ENCODE measurements around the gene MISP.
"Not testable (repeated sequence)": the region's sequence is repeated elsewhere in the genome, so short reads cannot be mapped to it uniquely, and the experiment has no call there.

The MISP gene

DNA sequence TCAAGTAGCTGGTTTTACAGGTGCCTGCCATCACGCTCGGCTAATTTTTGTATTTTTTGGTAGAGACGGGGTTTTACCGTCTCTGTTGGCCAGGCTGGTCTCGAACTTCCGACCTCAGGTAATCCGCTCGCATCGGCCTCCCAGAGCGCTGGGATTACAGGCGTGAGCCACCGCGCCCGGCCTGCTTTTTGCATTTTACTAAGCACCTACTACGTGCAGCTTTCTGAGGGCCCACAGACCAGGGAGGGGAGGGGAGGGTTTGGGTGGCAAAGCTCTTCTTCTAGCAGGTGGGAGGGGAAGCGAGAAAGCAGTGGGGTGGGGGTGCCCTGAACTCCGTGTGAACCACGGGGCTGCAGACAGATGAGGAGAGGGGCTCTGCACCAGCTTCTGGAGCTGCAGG lies 27.2 kb upstream of the MISP start:
- no peak for DNase-seq (ENCODE audit: low spot score)

DNA sequence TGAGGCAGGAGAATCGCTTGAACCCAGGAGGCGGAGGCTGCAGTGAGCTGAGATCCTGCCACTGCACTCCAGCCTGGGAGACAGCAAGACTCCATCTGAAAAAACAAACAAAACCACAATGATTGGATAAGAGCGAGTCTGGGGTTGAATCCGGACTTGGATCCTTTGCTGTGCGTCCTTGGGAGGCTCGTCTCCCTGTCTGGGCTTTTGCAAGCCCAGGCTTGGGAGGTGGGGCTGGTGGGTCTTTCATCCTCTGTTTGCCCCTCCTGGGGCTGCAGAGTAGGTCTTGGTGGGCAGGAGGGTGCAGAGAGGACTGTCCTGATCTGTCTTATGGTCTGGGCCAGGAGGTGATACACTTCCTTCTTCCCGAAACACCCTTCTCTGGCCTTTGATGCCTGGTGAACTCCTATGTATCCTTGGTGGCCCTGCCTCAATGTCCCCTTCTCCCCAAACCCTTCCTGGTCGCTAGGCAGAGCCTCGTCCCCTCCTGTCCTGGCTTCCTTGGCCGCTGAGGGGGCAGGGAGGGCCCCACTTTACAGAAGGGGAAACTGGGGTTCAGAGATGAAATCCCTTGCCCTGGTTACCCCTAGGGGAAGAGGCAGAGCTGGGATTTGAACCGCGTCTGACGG lies 25.3 kb upstream of the MISP start:
- DNase-seq (ENCODE audit: low spot score): no peak

DNA sequence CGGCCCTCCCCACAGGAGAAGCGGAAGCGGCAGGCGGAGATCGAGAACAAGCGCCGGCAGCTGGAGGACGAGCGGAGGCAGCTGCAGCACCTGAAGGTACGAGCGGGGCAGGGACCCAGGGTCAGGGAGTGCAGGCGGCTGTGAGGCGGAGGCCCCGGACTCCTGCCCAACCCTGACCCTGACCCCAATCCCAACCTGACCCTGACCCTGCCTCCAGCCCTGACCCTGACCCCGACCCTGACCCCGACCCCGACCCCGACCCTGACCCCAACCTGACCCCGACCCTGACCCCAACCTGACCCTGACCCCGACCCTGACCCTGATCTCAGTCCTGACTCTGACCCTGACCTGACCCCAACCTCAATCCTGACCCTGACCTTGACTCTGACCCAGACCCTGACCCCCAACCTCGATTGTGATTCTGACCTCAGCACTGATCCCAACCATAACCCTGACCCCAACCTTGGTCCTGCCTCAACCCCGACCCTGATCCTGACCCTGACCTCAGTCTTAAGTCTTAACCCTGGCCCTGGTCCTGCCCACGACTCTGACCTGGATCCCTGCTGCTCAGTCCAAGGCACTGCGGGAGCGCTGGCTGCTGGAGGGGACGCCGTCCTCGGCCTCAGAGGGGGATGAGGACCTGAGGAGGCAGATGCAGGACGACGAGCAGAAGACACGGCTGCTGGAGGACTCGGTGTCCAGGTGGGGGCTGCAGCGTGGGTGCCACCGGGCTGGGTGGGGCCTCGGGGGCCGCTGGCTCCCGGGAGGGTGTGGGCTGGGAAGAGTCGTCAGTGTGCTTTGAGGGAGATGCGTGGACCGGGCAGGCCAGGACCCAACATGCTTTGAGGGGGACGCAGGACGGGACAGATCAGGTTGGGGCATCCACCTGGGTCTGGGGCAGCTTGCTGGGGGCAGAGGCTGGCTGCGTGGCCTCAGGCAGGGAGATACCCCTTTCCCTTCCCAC lies 23.6 kb upstream of the MISP start:
- no peak for DNase-seq (ENCODE audit: low spot score)

DNA sequence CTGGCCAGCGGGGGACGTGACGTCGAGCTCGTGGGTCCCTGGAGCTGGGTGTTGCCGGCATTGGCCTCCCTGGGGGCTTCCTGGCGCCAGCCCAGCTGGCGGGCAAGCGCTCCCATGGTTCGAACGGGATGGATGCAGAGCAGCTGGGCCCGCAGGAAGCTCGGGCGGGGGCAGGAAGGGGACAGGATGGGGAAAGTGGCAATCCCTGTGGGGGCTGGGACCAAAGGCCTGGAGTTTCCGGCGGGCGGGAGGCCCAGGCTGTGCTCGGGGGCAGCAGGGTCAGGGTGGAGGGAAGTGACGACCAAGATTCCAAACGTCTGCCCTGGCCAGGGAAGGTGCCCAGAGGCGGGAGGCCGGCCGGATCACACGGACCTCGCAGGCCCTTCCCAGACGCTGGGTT lies 22.9 kb upstream of the MISP start:
- DNase-seq (ENCODE audit: low spot score): no peak

DNA sequence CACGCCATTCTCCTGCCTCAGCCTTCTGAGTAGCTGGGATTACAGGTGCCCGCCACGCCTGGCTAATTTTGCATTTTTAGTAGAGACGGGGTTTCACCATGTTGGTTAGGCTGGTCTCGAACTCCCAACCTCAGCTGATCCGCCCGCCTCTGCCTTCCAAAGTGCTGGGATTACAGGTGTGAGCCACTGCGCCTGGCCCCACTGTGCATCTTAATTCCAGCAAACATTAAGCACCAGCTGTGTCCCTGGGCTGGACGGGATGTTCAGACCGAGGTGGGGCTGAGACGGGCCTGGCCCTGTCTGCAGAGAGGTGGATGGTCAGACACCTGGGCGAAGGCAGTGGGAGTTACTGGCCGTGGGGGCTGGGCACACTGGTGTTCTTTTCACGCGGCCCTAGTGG lies 21.3 kb upstream of the MISP start:
- DNase-seq (ENCODE audit: low spot score): not testable (repeated sequence)

DNA sequence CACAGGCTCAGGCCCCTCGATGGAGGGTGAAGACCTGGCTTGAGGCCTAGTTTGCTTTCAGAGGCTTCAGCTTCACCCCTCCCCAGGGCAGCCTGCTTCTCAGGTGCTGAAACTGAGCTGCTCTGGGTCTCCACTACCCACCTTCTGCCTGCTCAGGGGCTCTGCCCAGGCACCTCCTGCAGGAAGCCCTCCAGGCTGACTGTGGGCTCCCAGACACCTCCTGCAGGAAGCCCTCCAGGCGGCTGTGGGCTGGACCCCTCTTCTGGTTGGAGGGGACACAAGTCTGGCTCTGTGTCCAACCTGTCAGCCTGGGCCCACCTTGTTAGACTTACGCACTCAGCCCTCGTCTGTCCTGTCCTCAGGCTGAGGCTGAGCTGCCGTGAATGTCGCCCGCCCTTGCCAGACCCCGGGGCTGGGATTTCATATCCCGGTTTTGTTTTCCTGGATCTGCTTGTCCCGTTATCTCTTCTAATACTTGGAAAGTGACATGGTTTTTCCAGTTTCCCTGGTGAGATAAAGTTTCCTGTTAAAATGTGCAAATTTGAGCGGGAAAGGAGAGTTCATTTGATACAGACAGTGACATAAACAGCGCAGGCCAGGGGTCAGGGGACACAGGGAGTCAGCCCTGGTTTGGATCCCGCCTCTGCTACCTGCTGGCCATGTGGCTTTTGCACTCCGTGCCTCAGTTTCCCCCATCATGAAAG lies 20.8 kb upstream of the MISP start:
- no peak for DNase-seq (ENCODE audit: low spot score)

DNA sequence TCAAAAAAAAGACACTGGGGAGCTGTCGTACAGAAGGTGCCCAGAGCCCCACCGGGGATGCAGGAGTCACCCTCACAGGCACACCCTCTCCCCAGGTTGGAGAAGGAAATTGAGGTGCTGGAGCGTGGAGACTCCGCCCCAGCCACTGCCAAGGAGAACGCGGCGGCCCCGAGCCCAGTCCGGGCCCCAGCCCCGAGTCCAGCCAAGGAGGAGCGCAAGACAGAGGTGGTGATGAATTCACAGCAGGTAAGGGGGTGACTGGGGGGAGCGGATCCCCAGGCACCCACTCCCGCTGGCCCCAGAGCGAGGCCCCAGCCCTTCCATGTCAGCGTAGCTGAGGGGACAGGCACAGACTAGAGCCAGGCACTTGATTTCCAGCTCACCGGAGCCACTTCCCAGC lies 19.9 kb upstream of the MISP start:
- no peak for DNase-seq (ENCODE audit: low spot score)

DNA sequence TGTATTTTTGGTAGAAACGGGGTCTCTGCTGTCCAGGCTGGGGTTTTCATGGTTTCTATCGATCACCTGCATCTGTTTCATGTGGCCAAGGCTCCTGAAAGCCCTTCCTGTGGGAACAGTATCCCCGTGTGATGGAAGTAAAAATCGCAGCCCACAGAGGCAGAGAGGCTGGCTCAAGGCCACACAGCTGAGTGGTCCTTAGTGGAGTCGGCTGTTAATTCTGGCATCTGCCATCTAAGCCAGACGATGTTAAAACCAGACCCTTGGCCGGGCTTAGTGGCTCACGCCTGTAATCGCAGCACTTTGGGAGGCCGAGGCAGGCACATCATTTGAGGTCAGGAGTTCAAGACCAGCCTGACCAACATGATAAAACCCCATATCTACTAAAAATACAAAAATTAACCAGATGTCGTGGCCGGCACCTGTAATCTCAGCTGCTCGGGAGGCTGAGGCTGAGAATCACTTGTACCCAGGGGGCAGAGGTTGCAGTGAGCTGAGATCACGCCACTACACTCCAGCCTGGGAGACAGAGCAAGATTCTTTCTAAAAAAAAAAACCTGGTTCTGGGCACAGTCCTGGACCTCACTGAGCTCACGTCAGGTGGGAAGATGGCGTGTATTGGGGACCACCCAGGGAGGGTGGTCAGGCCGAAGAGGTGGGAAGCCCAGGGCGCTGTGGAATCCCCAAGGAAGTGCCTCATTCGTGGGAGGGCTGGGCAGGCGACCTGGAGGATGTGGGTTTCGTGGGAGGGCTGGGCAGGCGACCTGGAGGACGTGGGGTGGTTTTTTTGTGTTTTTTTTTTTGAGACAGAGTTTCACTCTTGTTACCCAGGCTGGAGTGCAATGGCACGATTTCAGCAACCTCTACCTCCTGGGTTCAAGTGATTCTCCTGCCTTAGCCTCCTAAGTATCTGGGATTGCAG lies 18.5 kb upstream of the MISP start:
- no peak for DNase-seq (ENCODE audit: low spot score)

DNA sequence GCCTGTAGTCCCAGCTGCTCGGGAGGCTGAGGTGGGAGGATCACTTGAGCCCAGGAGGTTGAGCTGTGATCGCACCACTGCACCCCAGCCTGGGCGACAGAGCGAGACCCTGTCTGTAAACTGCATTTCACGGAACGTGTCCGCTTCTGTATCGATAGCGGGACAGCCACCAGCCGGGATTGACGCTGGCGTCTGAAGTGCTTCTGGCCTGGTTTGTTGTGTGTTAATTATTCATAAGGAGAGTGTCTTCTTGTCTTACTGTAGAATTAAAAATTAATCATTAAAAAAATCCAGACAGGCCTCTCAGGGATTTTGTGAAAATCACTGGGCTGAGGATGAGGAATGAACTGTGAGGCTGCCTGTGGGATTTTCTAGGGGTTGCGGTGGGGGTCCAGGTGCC lies 16.2 kb upstream of the MISP start:
- DNase-seq (ENCODE audit: low spot score): no peak

DNA sequence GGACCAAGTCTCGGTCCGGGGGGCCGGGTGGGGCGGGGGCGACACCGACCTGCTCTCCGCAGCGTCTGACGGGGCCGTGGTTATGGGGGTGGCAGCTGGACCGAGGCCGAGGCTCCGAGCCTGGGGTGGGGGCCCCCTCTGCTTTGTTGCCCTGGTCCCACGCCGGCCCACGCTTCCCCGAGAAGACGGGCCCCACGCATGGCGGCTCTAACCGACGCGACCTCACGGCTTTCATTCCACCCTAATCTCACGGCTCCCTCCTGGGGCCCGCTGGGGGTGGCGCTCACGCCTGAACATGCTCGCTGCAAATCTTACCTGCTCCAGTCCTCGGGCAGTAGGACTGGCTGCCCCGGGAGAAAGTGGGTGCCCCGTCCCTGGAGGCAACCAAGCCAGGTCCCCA lies 14.8 kb upstream of the MISP start:
- no peak for DNase-seq (ENCODE audit: low spot score)

DNA sequence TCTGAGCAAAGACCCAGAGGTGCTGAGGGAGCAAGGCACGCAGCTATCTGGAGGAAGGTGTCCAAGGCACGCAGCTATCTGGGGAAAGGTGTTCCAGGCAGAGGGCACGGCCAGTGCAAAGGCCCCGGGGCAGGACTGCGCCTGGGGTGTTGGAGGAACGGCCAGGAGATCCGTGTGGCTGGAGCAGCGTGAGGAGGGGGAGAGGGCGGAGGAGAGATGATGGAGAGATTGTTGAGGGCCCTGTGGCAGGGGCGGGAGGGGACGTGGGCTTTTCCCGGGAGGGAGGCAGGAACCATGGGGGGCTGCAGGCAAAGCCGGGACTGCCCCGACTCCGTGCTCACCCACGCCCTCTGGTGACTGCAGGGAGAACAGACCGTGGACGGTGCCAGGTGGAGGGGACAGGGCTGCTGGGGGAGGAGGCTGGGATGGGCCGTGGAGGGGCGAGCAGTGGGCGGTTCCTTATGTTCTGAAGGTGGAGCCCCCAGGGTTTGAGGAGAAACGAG lies 13.3 kb upstream of the MISP start:
- peak; percentile 38 for DNase-seq (ENCODE audit: low spot score)

DNA sequence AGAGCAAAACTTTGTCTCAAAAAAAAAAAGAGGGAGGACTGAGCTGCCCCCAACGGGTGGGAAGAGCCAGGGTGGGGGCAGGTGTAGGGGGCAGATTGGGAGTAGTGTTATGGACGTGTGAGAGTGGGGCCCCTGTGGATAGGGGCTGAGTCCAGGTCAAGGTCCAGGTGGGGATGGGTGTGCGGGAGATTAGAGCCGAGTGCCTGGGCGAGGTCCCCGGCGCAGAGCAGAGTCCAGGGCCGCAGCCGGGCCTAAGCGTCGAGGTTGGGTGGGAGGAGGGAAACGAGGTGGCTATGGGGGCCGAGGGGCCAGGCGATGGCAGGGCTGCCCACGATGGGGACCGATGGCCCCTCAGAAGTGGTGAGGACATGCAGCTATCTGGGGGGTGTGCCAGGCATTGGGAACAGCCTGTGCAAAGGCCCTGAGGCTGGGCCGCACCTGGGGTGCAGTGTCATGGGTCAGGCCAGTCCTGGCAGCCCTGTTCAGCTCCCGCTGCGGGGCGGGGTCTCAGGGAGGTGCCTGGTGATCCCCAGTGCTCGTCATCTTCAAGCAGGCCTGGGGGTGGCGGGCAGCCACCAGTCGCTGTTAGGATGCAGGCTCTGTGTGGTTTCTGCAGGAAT lies 12.3 kb upstream of the MISP start:
- no peak for DNase-seq (ENCODE audit: low spot score)

DNA sequence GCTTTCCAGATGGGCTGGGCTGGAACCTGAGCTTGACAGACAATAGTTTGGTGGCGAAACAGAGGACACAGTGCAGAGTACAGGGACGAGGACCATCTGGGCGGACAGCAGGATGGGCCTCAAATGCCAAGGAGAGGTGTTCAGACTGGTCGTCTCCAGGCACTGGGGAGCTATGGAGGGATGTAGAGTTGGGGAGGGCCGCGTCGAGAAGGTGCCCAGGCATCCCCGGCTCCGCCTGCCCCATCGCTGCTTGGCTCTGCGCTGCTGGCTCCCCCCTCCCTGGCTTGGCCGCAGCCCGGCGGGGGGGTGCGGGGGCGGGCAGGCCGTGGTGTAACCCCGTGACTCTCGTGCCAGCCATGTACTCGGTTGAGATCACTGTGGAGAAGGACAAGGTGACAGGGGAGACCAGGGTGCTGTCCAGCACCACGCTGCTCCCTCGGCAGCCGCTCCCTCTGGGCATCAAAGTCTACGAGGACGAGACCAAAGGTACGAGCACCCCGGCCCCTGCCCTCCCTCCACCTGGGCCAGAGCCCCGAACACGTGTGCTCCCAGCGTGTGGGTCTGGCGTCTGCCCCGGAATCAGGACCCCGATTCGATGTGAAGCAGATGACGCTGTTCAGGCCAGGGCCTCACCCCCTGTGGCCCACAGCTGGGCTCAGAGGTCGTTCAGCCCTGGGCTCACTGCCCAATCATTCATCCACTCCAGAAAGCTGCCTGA lies 10.8 kb upstream of the MISP start:
- DNase-seq (ENCODE audit: low spot score): no peak

DNA sequence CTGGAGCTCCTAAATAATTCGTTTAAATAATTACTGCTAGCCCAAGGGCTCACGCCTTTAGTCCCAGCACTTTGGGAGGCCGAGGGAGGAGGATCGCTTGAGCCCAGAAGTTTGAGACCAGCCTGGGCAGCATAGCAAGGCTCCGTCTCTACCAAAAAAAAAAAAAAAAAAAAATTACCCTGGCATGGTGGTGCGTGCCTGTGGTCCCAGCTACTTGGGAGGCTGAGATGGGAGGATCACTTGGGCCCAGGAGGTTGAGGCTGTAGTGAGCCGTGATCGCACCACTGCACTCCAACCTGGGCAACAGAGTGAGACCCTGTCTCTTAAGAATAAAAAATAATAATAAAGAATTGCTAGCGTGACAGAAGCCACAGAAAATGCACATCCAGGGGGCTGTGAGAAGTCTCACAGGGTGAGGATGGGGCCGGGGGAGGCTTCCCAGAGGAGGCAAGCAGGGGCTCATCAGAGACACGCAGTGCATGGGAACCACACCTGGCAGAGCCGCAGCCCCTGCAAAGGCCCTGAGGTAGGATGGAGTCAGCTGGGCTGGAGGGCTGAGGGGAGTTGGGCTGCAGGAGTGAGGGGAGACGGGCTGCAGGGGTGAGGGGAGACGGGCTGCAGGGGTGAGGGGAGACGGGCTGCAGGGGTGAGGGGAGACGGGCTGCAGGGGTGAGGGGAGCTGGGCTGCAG lies 10.0 kb upstream of the MISP start:
- not testable (repeated sequence) for DNase-seq (ENCODE audit: low spot score)

DNA sequence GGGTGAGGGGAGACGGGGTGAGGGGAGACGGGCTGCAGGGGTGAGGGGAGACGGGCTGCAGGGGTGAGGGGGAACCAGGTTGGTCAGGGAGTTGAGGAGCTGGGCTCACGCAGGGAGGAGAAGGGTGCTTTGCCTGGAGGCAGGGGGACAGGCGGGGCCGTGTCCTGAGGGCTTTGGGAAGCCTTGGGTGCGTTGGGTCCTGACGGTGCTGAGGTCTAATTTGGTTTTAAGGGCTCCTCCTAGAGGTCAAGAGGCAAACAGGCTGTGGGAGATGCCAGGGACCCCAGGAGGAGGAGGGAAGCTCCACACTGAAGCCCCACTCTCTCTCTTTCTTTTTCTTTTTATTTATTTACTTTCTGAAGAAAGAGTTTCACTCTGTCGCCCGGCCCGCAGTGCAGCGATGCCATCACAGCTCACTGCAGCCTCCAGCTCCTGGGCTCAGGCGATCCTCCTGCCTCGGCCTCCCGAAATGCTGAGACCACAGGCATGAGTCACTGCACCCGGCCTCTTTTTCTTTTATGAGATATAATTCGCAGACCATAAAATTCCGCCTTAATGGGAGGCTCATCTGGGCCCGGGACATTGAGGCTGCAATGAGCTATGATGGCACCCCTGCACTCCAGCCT lies 9.3 kb upstream of the MISP start:
- no peak for DNase-seq (ENCODE audit: low spot score)

DNA sequence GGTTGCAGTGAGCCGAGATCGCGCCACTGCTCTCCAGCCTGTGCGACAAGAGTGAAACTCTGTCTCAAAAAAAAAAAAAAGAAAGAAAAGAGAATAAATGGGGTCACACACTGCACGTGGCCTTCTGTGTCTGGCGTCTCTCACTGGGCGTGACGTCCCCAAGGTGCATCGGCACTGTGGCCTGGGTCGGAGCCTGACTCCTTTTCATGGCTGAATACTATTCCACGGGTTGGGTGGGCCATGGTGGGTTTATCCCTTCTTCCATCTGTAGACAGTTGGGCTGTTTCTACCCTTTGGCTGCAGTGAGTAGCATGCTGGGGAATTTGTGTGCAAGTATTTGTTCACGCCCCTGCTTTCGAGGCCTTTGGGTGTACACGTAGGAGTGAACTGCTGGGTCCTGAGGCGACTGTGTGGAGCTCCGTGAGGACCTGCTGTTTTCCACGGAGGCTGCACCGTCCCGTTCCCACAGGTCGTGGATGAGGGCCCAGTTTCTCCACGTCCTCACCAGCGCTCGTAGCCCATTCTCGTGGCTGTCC lies 8.3 kb upstream of the MISP start:
- no peak for DNase-seq (ENCODE audit: low spot score)

DNA sequence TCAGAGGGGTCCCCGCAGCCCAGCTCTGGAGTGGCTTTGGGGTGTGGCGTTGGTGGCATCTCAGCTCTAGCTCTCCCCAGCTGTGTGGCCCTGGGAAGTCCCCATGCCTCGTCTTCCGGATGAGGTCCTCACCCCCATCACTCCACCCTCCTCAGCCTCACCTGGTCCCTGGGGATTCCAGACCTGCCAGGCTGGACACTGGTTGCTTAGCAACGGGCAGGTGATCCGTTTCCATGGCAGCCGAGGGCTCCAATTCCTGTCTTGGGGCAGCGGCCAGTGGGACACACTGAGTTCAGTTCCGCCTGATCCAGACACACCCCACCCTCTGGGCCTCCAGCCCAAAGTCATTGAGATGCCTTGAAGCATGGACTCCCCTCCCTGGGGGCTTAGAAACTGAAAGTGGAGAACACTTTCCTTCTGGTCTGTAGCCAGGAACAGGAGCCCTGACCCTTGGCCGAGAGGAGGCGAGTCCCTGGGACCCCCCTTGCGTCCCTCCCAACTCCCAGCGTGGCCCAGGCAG lies 7.7 kb upstream of the MISP start:
- DNase-seq (ENCODE audit: low spot score): no peak

DNA sequence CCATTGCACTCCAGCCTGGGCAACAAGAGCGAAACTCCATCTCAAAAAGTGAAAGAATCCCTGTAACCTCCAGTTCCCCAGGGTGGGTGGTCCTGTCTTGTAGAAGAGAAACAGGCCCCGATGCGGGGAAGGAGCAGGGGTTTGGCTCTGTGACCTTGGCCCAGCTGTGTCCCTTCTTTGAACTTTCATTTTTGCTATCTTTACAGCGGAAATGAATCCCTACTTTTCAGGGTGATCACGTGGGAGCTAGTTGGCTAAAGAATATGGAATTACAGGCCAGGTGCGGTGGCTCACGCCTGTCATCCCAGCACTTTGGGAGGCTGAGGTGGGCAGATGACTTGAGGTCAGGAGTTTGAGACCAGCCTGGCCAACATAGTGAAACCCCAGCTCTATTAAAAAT lies 5.8 kb upstream of the MISP start:
- not testable (repeated sequence) for DNase-seq (ENCODE audit: low spot score)

All from hematopoietic multipotent progenitor cell treated with erythropoietin and hydrocortisone succinate and interleukin-3 and kit ligand, for 15 days (in vitro differentiated cells).